ENCODE results near the gene ONECUT2. TPM values are rescaled to one million over a fixed set of nuclear protein-coding genes. Genes with fewer than 3 reads are reported as not detected.
"Not testable (repeated sequence)": the region's sequence is repeated elsewhere in the genome, so short reads cannot be mapped to it uniquely, and the experiment has no call there.

Gene ONECUT2
- total and polyA plus RNA-seq, 4 donors, result 1.8 to 5.7 (median 4.6) TPM

- Histone ChIP-seq H3K9me3 (ENCODE audit: control insufficient read depth in 4 of 4, low read length in 3 of 4) (no peaks in the 10 kb centered on the region), H3K36me3 (ENCODE audit: control insufficient read depth in 4 of 4, insufficient read depth in 3 of 4, low read depth in 1 of 4, low read length in 3 of 4) (no peaks in the 10 kb centered on the region), H3K27ac (ENCODE audit: low read depth in 1 of 2, low read length in 2 of 2) (no peak overlapping the region), H3K27me3 (ENCODE audit: control insufficient read depth in 4 of 4, insufficient read depth in 4 of 4, low read length in 3 of 4) (no peaks in the 10 kb centered on the region), H3K4me1 (ENCODE audit: control insufficient read depth in 4 of 4, insufficient read depth in 4 of 4, low read length in 3 of 4) (peaks cover 0 to 6% (median 0%) of the 10 kb centered on the region in 4 donors), H3K4me3 (ENCODE audit: low read depth in 1 of 3, low read length in 3 of 3) (no peak overlapping the region), H3K9ac (ENCODE audit: low read depth in 1 of 2, low read length in 2 of 2) (no peak overlapping the region)
- 24% methylated on average over 3 of the region's 3 CpGs for WGBS
- DNase-seq (ENCODE audit: low spot score), result no peak
- peak in 1 of 2 donors; percentile 38 for TF ChIP-seq RAD21 (IDR thresholded peaks at IDR 0.05)
- no peak for TF ChIP-seq ATF3 (IDR thresholded peaks at IDR 0.05)
Observed at GRCh38 chr18:57390044-57390443, 45.1 kb upstream of the ONECUT2 start.

DNA sequence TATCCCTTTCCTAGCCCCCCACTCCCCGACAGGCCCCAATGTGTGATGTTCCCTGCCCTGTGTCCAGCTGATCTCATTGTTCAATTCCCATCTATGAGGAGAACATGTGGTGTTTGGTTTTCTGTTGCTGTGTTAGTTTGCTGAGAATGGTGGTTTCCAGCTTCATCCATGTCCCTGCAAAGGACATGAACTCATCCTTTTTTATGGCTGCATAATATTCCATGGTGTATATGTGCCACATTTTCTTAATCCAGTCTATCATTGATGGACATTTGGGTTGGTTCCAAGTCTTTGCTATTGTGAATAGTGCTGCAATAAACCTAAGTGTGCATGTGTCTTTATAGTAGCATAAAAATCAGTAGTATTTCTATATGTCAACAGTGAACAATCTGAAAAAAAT is 40.4 kb upstream of the ONECUT2 start:
- H3K4me3 ChIP-seq (ENCODE audit: low read depth in 1 of 3, low read length in 3 of 3); H3K27ac ChIP-seq (ENCODE audit: low read depth in 1 of 2, low read length in 2 of 2); H3K36me3 ChIP-seq (ENCODE audit: control insufficient read depth in 4 of 4, insufficient read depth in 3 of 4, low read depth in 1 of 4, low read length in 3 of 4); H3K9me3 ChIP-seq (ENCODE audit: control insufficient read depth in 4 of 4, low read length in 3 of 4); DNase-seq (ENCODE audit: low spot score); H3K4me1 ChIP-seq (ENCODE audit: control insufficient read depth in 4 of 4, insufficient read depth in 4 of 4, low read length in 3 of 4); H3K9ac ChIP-seq (ENCODE audit: low read depth in 1 of 2, low read length in 2 of 2); H3K27me3 ChIP-seq (ENCODE audit: control insufficient read depth in 4 of 4, insufficient read depth in 4 of 4, low read length in 3 of 4): not testable (repeated sequence)
- 92% methylated on average over 1 of the region's 1 CpG for WGBS

- not testable (repeated sequence) for H3K9ac ChIP-seq (ENCODE audit: low read depth in 1 of 2, low read length in 2 of 2); DNase-seq (ENCODE audit: low spot score); H3K9me3 ChIP-seq (ENCODE audit: control insufficient read depth in 4 of 4, low read length in 3 of 4); H3K4me1 ChIP-seq (ENCODE audit: control insufficient read depth in 4 of 4, insufficient read depth in 4 of 4, low read length in 3 of 4); H3K4me3 ChIP-seq (ENCODE audit: low read depth in 1 of 3, low read length in 3 of 3); H3K27me3 ChIP-seq (ENCODE audit: control insufficient read depth in 4 of 4, insufficient read depth in 4 of 4, low read length in 3 of 4); H3K36me3 ChIP-seq (ENCODE audit: control insufficient read depth in 4 of 4, insufficient read depth in 3 of 4, low read depth in 1 of 4, low read length in 3 of 4); H3K27ac ChIP-seq (ENCODE audit: low read depth in 1 of 2, low read length in 2 of 2)
- WGBS, result 96% methylated on average over 7 of the region's 7 CpGs
Observed at GRCh38 chr18:57396831-57397230, 38.3 kb upstream of the ONECUT2 start.

GRCh38 chr18:57397440-57398132 is 37.6 kb upstream of the ONECUT2 start:
- no peak overlapping the region for H3K4me3 ChIP-seq (ENCODE audit: low read depth in 1 of 3, low read length in 3 of 3)
- H3K9me3 ChIP-seq (ENCODE audit: control insufficient read depth in 4 of 4, low read length in 3 of 4), result no peaks in the 10 kb centered on the region
- DNase-seq (ENCODE audit: low spot score), result no peak
- H3K36me3 ChIP-seq (ENCODE audit: control insufficient read depth in 4 of 4, insufficient read depth in 3 of 4, low read depth in 1 of 4, low read length in 3 of 4), result no peaks in the 10 kb centered on the region
- no peak overlapping the region for H3K9ac ChIP-seq (ENCODE audit: low read depth in 1 of 2, low read length in 2 of 2)
- H3K27ac ChIP-seq (ENCODE audit: low read depth in 1 of 2, low read length in 2 of 2), result no peak overlapping the region
- H3K27me3 ChIP-seq (ENCODE audit: control insufficient read depth in 4 of 4, insufficient read depth in 4 of 4, low read length in 3 of 4), result no peaks in the 10 kb centered on the region
- WGBS, result 84% methylated on average over 2 of the region's 2 CpGs
- no peaks in the 10 kb centered on the region for H3K4me1 ChIP-seq (ENCODE audit: control insufficient read depth in 4 of 4, insufficient read depth in 4 of 4, low read length in 3 of 4)
- no peak for TF ChIP-seq GABPA (IDR thresholded peaks at IDR 0.05 in 1 of 2, conservative IDR thresholded peaks at IDR 0.05 in 1 of 2)
- no peak for TF ChIP-seq EGR1 (IDR thresholded peaks at IDR 0.05; ENCODE audit: low read depth in 2 of 2)
- no peak for TF ChIP-seq HNF4A (conservative IDR thresholded peaks at IDR 0.05)
- TF ChIP-seq CTCF (IDR thresholded peaks at IDR 0.05; ENCODE audit: low read depth, low read length, missing input control), result no peak
- TF ChIP-seq, protein P1, sequence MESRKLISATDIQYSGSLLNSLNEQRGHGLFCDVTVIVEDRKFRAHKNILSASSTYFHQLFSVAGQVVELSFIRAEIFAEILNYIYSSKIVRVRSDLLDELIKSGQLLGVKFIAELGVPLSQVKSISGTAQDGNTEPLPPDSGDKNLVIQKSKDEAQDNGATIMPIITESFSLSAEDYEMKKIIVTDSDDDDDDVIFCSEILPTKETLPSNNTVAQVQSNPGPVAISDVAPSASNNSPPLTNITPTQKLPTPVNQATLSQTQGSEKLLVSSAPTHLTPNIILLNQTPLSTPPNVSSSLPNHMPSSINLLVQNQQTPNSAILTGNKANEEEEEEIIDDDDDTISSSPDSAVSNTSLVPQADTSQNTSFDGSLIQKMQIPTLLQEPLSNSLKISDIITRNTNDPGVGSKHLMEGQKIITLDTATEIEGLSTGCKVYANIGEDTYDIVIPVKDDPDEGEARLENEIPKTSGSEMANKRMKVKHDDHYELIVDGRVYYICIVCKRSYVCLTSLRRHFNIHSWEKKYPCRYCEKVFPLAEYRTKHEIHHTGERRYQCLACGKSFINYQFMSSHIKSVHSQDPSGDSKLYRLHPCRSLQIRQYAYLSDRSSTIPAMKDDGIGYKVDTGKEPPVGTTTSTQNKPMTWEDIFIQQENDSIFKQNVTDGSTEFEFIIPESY (IDR thresholded peaks at IDR 0.05), result no peak
- TF ChIP-seq YY1 (IDR thresholded peaks at IDR 0.05), result no peak
- no peak for TF ChIP-seq SP1 (IDR thresholded peaks at IDR 0.05)
- no peak for TF ChIP-seq TAF1 (conservative IDR thresholded peaks at IDR 0.05)
- no peak for TF ChIP-seq FOXA2 (IDR thresholded peaks at IDR 0.05)
- no peak for TF ChIP-seq MAX (IDR thresholded peaks at IDR 0.05)
- TF ChIP-seq ATF3 (IDR thresholded peaks at IDR 0.05), result no peak
- TF ChIP-seq FOXA1 (IDR thresholded peaks at IDR 0.05), result no peak
- TF ChIP-seq RXRA (IDR thresholded peaks at IDR 0.05), result no peak
- TF ChIP-seq JUND (IDR thresholded peaks at IDR 0.05), result no peak
- TF ChIP-seq HNF4G (IDR thresholded peaks at IDR 0.05), result no peak
- TF ChIP-seq RAD21 (IDR thresholded peaks at IDR 0.05), result no peak
- TF ChIP-seq NR2F2 (IDR thresholded peaks at IDR 0.05), result no peak
